Body of pancreas (tissue), 4 donors: Measurements from ENCODE around the gene CHST9. TPM values are rescaled to one million over a fixed set of nuclear protein-coding genes. Genes with fewer than 3 reads are reported as not detected.

Experiments
- ATAC-seq: fragments of 150-250 bp; one replicate; pipeline ENCODE4 v1.9.1; 2016
- DNase-seq, 4 donors: peaks; one replicate each; pipeline ENCODE4 v3.0.0-alpha.2; 2019
- H3K27ac ChIP-seq, 4 donors: fragments of 200-600 bp; sonication (generic); 1 replicate in 3 of 4; 2 replicates in 1 of 4; pipeline versions ENCODE4 v1.5.1 to v1.6.1; 2016 to 2019; ENCODE audit warnings: mild to moderate bottlenecking in 1 of 4, mixed read lengths in 1 of 4, moderate library complexity in 1 of 4
- H3K27me3 ChIP-seq, 2 donors: fragments of 200-600 bp; sonication (generic); one replicate each; pipeline ENCODE4 v1.6.0; 2016; ENCODE audit warnings: mild to moderate bottlenecking in 1 of 2
- H3K36me3 ChIP-seq, 2 donors: fragments of 200-600 bp; sonication (generic); replicated peaks in 1 of 2; 2 replicates each; pipeline ENCODE4 v1.5.1; 2016; ENCODE audit warnings: low read depth in 2 of 2; ENCODE audit not compliant: insufficient read depth in 1 of 2
- H3K4me1 ChIP-seq: fragments of 200-600 bp; sonication (generic); one replicate; pipeline ENCODE4 v1.6.0; 2016
- H3K4me3 ChIP-seq, 2 donors: fragments of 200-600 bp; sonication (generic); 1 replicate in 1 of 2; 2 replicates in 1 of 2; pipeline ENCODE4 v1.5.1; 2016 to 2019
- H3K9me3 ChIP-seq, 3 donors: fragments of 200-600 bp; sonication (generic); 1 replicate in 2 of 3; 2 replicates in 1 of 3; pipeline ENCODE4 v1.5.1; 2016
- POLR2A ChIP-seq, 3 donors: fragments of 450-650 bp; IDR thresholded peaks; one replicate each; pipeline ENCODE4 v1.6.1; 2016; ENCODE audit warnings: antibody characterized with exemption in 3 of 3, mild to moderate bottlenecking in 2 of 3
- WGBS, 2 donors: methylation state at CpG; one replicate each; pipeline ENCODE4 v1.1.5; 2017; 5-methylcytosine and 5-hydroxymethylcytosine counted together
- intact Hi-C: fragments of 100-400 bp; cut with DNase I; formaldehyde crosslinking; loops from one replicate; pipeline ENCODE4 v1.15.1; 2023
- total RNA-seq, 2 donors: library from RNA; depleted of rRNA; stranded (reverse); fragments of >200 nt; gene quantifications; one replicate each; pipeline ENCODE4 v1.1.0, GENCODE V29; 2016
- TF ChIP-seq, protein P1 (sequence below), 7 experiments: fragments of 450-650 bp in 4 of 7; fragments of 200-600 bp in 3 of 7; sonication (generic) in 3 of 7; IDR thresholded peaks; one replicate each; pipeline ENCODE4 v1.5.1; 2016 to 2019; ENCODE audit warnings: antibody characterized with exemption in 7 of 7

CHST9 gene
- total RNA-seq, 2 donors from 2014 or later: 4.3 to 6.7 TPM

DNA sequence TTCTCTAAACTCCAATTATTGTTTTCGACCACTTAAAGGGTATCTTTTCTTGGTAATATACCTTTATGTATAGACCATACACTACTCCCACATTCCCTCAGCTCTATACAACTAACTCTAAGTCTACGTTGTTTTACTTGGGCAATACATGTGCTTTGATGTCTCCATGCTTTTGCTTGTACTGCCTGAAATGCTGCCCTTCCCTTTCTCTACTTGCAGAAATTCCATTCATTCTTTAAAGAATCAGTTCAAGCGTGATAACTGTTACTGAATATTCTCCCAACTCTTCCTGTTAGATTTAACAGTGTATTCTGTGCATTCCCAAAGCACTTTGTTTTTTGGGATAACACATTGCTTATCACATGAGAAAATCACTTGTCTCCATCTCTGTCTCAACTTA is 162.6 kb downstream of the CHST9 start:
- DNase-seq (no peak), ATAC-seq (no peak)
- Histone ChIP-seq H3K4me3 (no peak overlapping the region), H3K9me3 (no peaks in the 10 kb centered on the region), H3K4me1 (no peaks in the 10 kb centered on the region), H3K27me3 (no peaks in the 10 kb centered on the region), H3K36me3 (no peaks in the 10 kb centered on the region), H3K27ac (no peak overlapping the region)
- TF ChIP-seq, protein P1, sequence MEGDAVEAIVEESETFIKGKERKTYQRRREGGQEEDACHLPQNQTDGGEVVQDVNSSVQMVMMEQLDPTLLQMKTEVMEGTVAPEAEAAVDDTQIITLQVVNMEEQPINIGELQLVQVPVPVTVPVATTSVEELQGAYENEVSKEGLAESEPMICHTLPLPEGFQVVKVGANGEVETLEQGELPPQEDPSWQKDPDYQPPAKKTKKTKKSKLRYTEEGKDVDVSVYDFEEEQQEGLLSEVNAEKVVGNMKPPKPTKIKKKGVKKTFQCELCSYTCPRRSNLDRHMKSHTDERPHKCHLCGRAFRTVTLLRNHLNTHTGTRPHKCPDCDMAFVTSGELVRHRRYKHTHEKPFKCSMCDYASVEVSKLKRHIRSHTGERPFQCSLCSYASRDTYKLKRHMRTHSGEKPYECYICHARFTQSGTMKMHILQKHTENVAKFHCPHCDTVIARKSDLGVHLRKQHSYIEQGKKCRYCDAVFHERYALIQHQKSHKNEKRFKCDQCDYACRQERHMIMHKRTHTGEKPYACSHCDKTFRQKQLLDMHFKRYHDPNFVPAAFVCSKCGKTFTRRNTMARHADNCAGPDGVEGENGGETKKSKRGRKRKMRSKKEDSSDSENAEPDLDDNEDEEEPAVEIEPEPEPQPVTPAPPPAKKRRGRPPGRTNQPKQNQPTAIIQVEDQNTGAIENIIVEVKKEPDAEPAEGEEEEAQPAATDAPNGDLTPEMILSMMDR (IDR thresholded peaks at IDR 0.05): no peak
- no peak for TF ChIP-seq POLR2A (IDR thresholded peaks at IDR 0.05)
- intact Hi-C loops: no loop called here
- WGBS, 2 donors: 47 to 52% methylated on average over 3 of the region's 3 CpGs

DNA sequence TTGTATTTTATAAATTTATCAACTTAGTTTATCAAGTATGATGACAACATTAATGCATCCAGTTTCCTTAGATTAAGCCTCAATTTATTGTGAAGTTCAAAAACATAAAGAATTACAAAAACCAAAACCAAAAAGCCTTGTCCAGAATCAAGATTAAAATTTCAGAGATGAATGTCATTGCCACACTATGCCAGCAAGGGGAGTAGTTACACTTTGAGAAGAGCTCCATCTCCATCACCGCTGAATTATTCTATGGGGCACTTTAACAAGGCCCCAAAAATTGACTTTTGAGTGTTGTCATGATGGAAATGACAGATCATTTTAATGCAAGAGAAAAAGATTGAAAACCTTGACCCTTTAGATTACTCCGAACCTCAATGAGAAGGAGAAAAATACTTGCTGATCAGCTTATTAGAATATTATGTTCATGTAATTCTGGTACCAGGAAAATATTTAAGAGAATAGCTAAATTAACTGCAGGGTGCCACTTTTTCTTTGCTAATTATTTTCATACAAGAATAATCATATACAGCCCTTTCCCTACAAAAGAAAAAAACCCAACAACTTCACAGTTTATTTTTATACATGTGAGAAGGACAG is 167.1 kb downstream of the CHST9 start:
- Histone ChIP-seq H3K36me3 (no peaks in the 10 kb centered on the region), H3K4me3 (no peak overlapping the region), H3K27ac (no peak overlapping the region), H3K27me3 (no peaks in the 10 kb centered on the region), H3K9me3 (no peaks in the 10 kb centered on the region), H3K4me1 (no peaks in the 10 kb centered on the region)
- 21 to 33% methylated on average over 2 of the region's 2 CpGs for WGBS, 2 donors
- intact Hi-C loops: no loop called here
- TF ChIP-seq, protein P1 (IDR thresholded peaks at IDR 0.05): peak; percentile 19 to 72 (median 65)
- TF ChIP-seq POLR2A (IDR thresholded peaks at IDR 0.05): no peak
- peak; percentile 59 for ATAC-seq
- no peak for DNase-seq

DNA sequence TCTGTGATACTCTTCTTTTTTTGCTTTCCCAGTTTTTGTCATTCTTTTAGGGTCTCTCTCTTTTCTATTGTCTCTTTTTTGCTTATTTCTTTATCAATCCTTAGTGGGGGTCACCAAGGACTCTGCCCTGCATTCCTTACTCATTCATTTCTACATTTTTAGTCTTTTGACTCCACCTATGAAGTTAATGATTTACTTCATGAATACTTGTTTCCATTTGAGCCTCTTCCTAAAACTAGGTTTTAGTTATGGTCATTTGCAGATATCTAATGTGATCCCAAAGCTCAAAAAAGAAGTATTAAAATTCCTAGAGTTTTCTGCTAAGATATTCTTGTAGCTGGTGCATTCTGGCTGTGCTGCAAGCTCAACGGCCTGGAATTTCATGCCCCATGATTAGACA is 170.3 kb downstream of the CHST9 start:
- intact Hi-C loops: no loop called here
- no peak for ATAC-seq
- 35 to 39% methylated on average over 1 of the region's 1 CpG for WGBS, 2 donors

DNA sequence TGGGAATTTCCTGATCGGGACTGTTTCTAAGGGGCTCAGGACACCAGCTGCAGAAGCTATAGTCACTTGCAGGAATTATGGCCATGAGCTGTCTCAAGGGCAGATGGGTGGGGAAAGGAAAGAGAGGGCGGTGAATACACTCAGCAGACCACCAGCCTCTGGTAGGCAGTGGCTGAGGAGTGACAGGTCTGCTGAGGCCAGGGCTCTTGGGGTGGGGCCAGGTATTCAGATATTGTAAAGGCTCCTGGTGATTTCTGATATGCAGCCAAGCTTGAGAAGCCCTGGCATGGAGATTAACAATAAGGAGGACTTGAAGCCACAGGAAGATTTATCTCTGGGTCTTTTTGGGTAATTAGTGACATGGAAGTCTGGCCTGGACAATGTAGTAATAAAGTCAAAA is 174.3 kb downstream of the CHST9 start:
- DNase-seq: no peak
- ATAC-seq: no peak
- Histone ChIP-seq H3K27ac (no peak overlapping the region), H3K4me1 (no peaks in the 10 kb centered on the region), H3K27me3 (no peaks in the 10 kb centered on the region), H3K4me3 (no peak overlapping the region), H3K9me3 (no peaks in the 10 kb centered on the region), H3K36me3 (no peaks in the 10 kb centered on the region)
- WGBS, 2 donors: 81 to 85% methylated on average over 2 of the region's 2 CpGs
- intact Hi-C loops: no loop called here
- TF ChIP-seq, protein P1 (IDR thresholded peaks at IDR 0.05): no peak
- no peak for TF ChIP-seq POLR2A (IDR thresholded peaks at IDR 0.05)

More for the DNA sequence above, 170.3 kb downstream of the CHST9 start:
- H3K27ac ChIP-seq: no peak overlapping the region
- DNase-seq: no peak
- H3K4me1 ChIP-seq: no peaks in the 10 kb centered on the region
- H3K36me3 ChIP-seq: no peaks in the 10 kb centered on the region
- H3K27me3 ChIP-seq: no peaks in the 10 kb centered on the region
- H3K9me3 ChIP-seq: no peaks in the 10 kb centered on the region
- no peak overlapping the region for H3K4me3 ChIP-seq
- TF ChIP-seq, protein P1 (IDR thresholded peaks at IDR 0.05): no peak
- no peak for TF ChIP-seq POLR2A (IDR thresholded peaks at IDR 0.05)

DNA sequence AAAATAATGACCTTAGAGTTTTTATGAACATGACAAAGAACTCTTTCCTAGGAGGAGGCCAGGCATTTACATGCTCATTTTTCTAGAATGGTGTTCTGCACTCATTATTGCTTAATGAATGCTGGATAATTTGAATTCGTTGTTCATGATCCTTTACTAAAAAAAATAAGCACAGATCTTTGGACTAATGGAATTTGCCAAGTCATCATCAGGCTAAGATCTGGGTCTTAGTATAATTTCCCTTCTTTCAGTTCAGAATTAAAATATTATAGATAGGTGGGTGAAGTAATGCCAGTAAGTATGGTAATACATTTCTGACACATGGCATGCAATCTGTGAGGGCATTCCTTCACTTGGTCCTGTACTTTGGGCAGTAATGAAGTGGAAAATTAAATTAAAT is 175.8 kb downstream of the CHST9 start:
- 38 to 48% methylated on average over 1 of the region's 1 CpG for WGBS, 2 donors
- TF ChIP-seq, protein P1 (IDR thresholded peaks at IDR 0.05): no peak
- no peak for TF ChIP-seq POLR2A (IDR thresholded peaks at IDR 0.05)
- H3K9me3 ChIP-seq: no peaks in the 10 kb centered on the region
- no peaks in the 10 kb centered on the region for H3K36me3 ChIP-seq
- no peaks in the 10 kb centered on the region for H3K4me1 ChIP-seq
- ATAC-seq (no peak), DNase-seq (no peak)
- no peak overlapping the region for H3K27ac ChIP-seq
- H3K4me3 ChIP-seq: no peak overlapping the region
- no peaks in the 10 kb centered on the region for H3K27me3 ChIP-seq
- intact Hi-C loops: no loop called here
